IMR-90 (cell line): ENCODE measurements around the gene ILF3. TPM values are rescaled to one million over a fixed set of nuclear protein-coding genes. Genes with fewer than 3 reads are reported as not detected.

Experiments used
- ATAC-seq: fragments of 200-7000 bp; cut with Tn5 transposase; 2 replicates; pipeline ENCODE4 v1.9.1; 2020; ENCODE audit warnings: low read depth, mild to moderate bottlenecking, moderate library complexity
- BruUV-seq: library from RNA; stranded (reverse); fragments of 400-500 nt; replicated peaks from 2 replicates; lab custom pipeline; 2021; lab: Mats Ljungman, UMichigan
- CTCF ChIA-PET: fragments of 300-600 bp; formaldehyde crosslinking; extraction: SDS; loops from one replicate; lab custom pipeline; 2021; ENCODE audit warnings: antibody characterized with exemption; lab: Yijun Ruan, JAX
- POLR2A ChIA-PET: fragments of 300-600 bp; sonication (Branson Sonifier 250); formaldehyde crosslinking; loops from one replicate; lab custom pipeline; 2022; ENCODE audit warnings: antibody characterized with exemption; ENCODE audit not compliant: unreplicated experiment; lab: Charles Lee
- DNase-seq: peaks from one replicate; pipeline ENCODE4 v3.0.0; 2013
- H2AFZ ChIP-seq: replicated peaks from 2 replicates; pipeline ENCODE3; 2013; ENCODE audit warnings: low read length, mild to moderate bottlenecking; ENCODE audit not compliant: poor library complexity
- H2AK5ac ChIP-seq: 2 replicates; pipeline ENCODE4 v1.6.1; 2013; ENCODE audit warnings: low read depth, low read length, inconsistent platforms
- H2AK9ac ChIP-seq: replicated peaks from 2 replicates; pipeline ENCODE3; 2013; ENCODE audit warnings: mild to moderate bottlenecking, low read depth, low read length, moderate library complexity; ENCODE audit not compliant: poor library complexity
- H2BK120ac ChIP-seq: 2 replicates; pipeline ENCODE4 v1.6.1; 2013; ENCODE audit warnings: low read depth, low read length, inconsistent platforms
- H2BK15ac ChIP-seq: 3 replicates; pipeline ENCODE4 v1.6.1; 2013; ENCODE audit warnings: low read depth, low read length, inconsistent platforms
- H2BK20ac ChIP-seq: 2 replicates; pipeline ENCODE4 v1.6.1; 2013; ENCODE audit warnings: low read depth, mild to moderate bottlenecking, inconsistent platforms, low read length, moderate library complexity
- H2BK5ac ChIP-seq: 2 replicates; pipeline ENCODE4 v1.6.1; 2013; ENCODE audit warnings: mild to moderate bottlenecking, low read depth, low read length, inconsistent platforms; ENCODE audit not compliant: poor library complexity, severe bottlenecking
- H3K14ac ChIP-seq: replicated peaks from 2 replicates; pipeline ENCODE4 v1.6.1; 2013; ENCODE audit warnings: low read depth, low read length, inconsistent platforms
- H3K18ac ChIP-seq: 2 replicates; pipeline ENCODE4 v1.6.1; 2013; ENCODE audit warnings: low read depth, low read length, control low read depth
- H3K23ac ChIP-seq: 2 replicates; pipeline ENCODE4 v1.6.1; 2013; ENCODE audit warnings: low read depth, low read length, inconsistent platforms
- H3K27ac ChIP-seq: 2 replicates; pipeline ENCODE4 v1.5.1; 2013; ENCODE audit warnings: mild to moderate bottlenecking, control low read depth, low read length; ENCODE audit not compliant: insufficient read depth
- H3K27me3 ChIP-seq: 2 replicates; pipeline ENCODE4 v1.6.1; 2013; ENCODE audit warnings: low read length; ENCODE audit not compliant: control insufficient read depth, insufficient read depth
- H3K36me3 ChIP-seq: 2 replicates; pipeline ENCODE4 v1.6.1; 2013; ENCODE audit warnings: low read length, mixed read lengths; ENCODE audit not compliant: control insufficient read depth, insufficient read depth
- H3K4ac ChIP-seq: 2 replicates; pipeline ENCODE4 v1.6.1; 2013; ENCODE audit warnings: low read depth, low read length, inconsistent platforms
- H3K4me1 ChIP-seq: 2 replicates; pipeline ENCODE4 v1.6.1; 2013; ENCODE audit warnings: low read length, mixed read lengths; ENCODE audit not compliant: control insufficient read depth, insufficient read depth
- H3K4me2 ChIP-seq: 2 replicates; pipeline ENCODE4 v1.6.1; 2013; ENCODE audit warnings: low read depth, mild to moderate bottlenecking, control low read depth, low read length, moderate library complexity
- H3K4me3 ChIP-seq: 2 replicates; pipeline ENCODE4 v1.5.1; 2013; ENCODE audit warnings: low read depth, mild to moderate bottlenecking, control low read depth, low read length, moderate library complexity; ENCODE audit not compliant: insufficient read depth
- H3K56ac ChIP-seq: 2 replicates; pipeline ENCODE4 v1.6.1; 2013; ENCODE audit warnings: low read length, inconsistent platforms; ENCODE audit not compliant: insufficient read depth; ENCODE audit errors: extremely low read depth
- H3K79me1 ChIP-seq, 2 experiments: 2 replicates each; pipeline ENCODE4 v1.6.1; 2013; ENCODE audit warnings: low read length in 2 of 2, inconsistent platforms in 1 of 2, low read depth in 1 of 2
- H3K9ac ChIP-seq: 2 replicates; pipeline ENCODE4 v1.6.1; 2013; ENCODE audit warnings: low read depth, low read length, control low read depth
- H3K9me1 ChIP-seq: 2 replicates; pipeline ENCODE4 v1.6.1; 2013; ENCODE audit warnings: low read length, inconsistent platforms; ENCODE audit not compliant: insufficient read depth
- H3K9me3 ChIP-seq: 2 replicates; pipeline ENCODE4 v1.6.1; 2013; ENCODE audit warnings: low read length; ENCODE audit not compliant: control insufficient read depth, insufficient read depth
- H4K20me1 ChIP-seq: 2 replicates; pipeline ENCODE4 v1.6.1; 2013; ENCODE audit warnings: low read length, inconsistent platforms; ENCODE audit not compliant: insufficient read depth
- H4K5ac ChIP-seq: 2 replicates; pipeline ENCODE4 v1.6.1; 2013; ENCODE audit warnings: mild to moderate bottlenecking, low read depth, low read length, control low read depth
- H4K8ac ChIP-seq, 2 experiments: 2 replicates each; pipeline ENCODE4 v1.6.1; 2013; ENCODE audit warnings: low read depth in 2 of 2, low read length in 2 of 2, control low read depth in 1 of 2, inconsistent platforms in 1 of 2
- H4K91ac ChIP-seq: 2 replicates; pipeline ENCODE4 v1.6.1; 2013; ENCODE audit warnings: low read depth, low read length, inconsistent platforms; ENCODE audit not compliant: insufficient read depth
- MXI1 ChIP-seq: IDR thresholded peaks from 2 replicates; pipeline ENCODE4 v1.6.1; 2012; ENCODE audit warnings: low read depth, mild to moderate bottlenecking, low read length, moderate library complexity, borderline replicate concordance
- NFE2L2 ChIP-seq: fragments of 150-350 bp; IDR thresholded peaks from 2 replicates; pipeline ENCODE4 v1.6.1; 2016; ENCODE audit warnings: low read depth, mild to moderate bottlenecking, low read length
- POLR2A ChIP-seq: IDR thresholded peaks from 2 replicates; pipeline ENCODE4 v1.6.1; 2012; ENCODE audit warnings: mild to moderate bottlenecking, low read depth, low read length
- RAD21 ChIP-seq: IDR thresholded peaks from 2 replicates; pipeline ENCODE4 v1.6.1; 2012; ENCODE audit warnings: low read length, improper control_type of control experiment
- RFX5 ChIP-seq: IDR thresholded peaks from 2 replicates; pipeline ENCODE4 v1.8.0; 2012; ENCODE audit warnings: low read depth, mild to moderate bottlenecking, low read length, moderate library complexity
- SMC3 ChIP-seq: fragments of 150-350 bp; IDR thresholded peaks from 2 replicates; pipeline ENCODE4 v1.6.1; 2016; ENCODE audit warnings: low read depth, mild to moderate bottlenecking, antibody characterized with exemption, low read length, moderate library complexity
- WGBS, 2 experiments: methylation state at CpG; one replicate each; pipeline versions ENCODE4 v1.1.5 to v1.1.7; 2013; ENCODE audit warnings: missing lambda C conversion rate in 2 of 2; ENCODE audit not compliant: insufficient read length in 1 of 2; ENCODE audit errors: extremely low coverage in 2 of 2; 5-methylcytosine and 5-hydroxymethylcytosine counted together
- dilution Hi-C: fragments of 300-500 bp; cut with HindIII; formaldehyde crosslinking; loops from one replicate; pipeline ENCODE4 v1.14.3; 2018; ENCODE audit warnings: low sequenced_read_pairs; ENCODE audit not compliant: unreplicated experiment
- in situ Hi-C: fragments of 300-500 bp; cut with MboI; formaldehyde crosslinking; loops from 3 replicates; pipeline ENCODE4 v1.14.3; 2019; ENCODE audit warnings: low sequenced_read_pairs, inconsistent platforms, mixed read lengths
- intact Hi-C: fragments of 100-400 bp; cut with micrococcal nuclease; formaldehyde crosslinking; loops from 2 replicates; pipeline ENCODE4 v1.10.0; 2022
- polyA plus RNA-seq, 3 experiments: library from polyadenylated mRNA; depleted of rRNA; stranded (reverse); fragments of >200 nt; gene quantifications; 2 replicates each; pipeline ENCODE4 v1.2.3, GENCODE V29; 2012; ENCODE audit warnings: low replicate concordance in 1 of 3
- total RNA-seq: library from RNA; depleted of rRNA; stranded (reverse); fragments of >200 nt; gene quantifications from 2 replicates; pipeline ENCODE4 v1.2.3, GENCODE V29; 2012

ILF3 gene
- total and polyA plus RNA-seq, 2 of the 4 experiments (the other 2 are of a cell fraction), result 120 to 166 TPM

- ATAC-seq (no peak), DNase-seq (no peak)
Measured at GRCh38 chr19:10679743-10680142, 25.6 kb downstream of the ILF3 start.

More at GRCh38 chr19:10679743-10680142, 25.6 kb downstream of the ILF3 start:
- Histone ChIP-seq H3K14ac (no peak overlapping the region), H4K8ac (no peak overlapping the region), H2AK5ac (no peak overlapping the region), H4K20me1 (peaks cover 78% of the 10 kb centered on the region), H4K5ac (no peak overlapping the region), H2BK120ac (no peak overlapping the region), H3K4me1 (no peaks in the 10 kb centered on the region), H3K4me2 (no peak overlapping the region), H3K56ac (no peak overlapping the region), H3K23ac (no peak overlapping the region), H3K79me1 (peaks cover 58 to 73% of the 10 kb centered on the region in 2 experiments), H3K4ac (no peak overlapping the region), H3K27me3 (no peaks in the 10 kb centered on the region), H3K9me3 (no peaks in the 10 kb centered on the region), H2BK15ac (no peak overlapping the region), H2AK9ac (no peak overlapping the region), H3K9me1 (no peaks in the 10 kb centered on the region), H3K36me3 (peaks cover 84% of the 10 kb centered on the region), H3K27ac (no peak overlapping the region), H2BK20ac (no peak overlapping the region), H4K91ac (no peak overlapping the region), H3K9ac (no peak overlapping the region), H2BK5ac (no peak overlapping the region), H3K18ac (no peak overlapping the region), H2AFZ (no peak overlapping the region), H3K4me3 (no peak overlapping the region)
- 95% methylated on average over 12 of the region's 18 CpGs; no CpG with 5 or more reads in 1 of the 2 experiments for WGBS, 2 experiments
- in situ Hi-C loops, result no loop called here
- TF ChIP-seq MXI1, result no peak
- TF ChIP-seq RFX5, result no peak
- TF ChIP-seq SMC3, result no peak
- TF ChIP-seq NFE2L2, result no peak
- TF ChIP-seq POLR2A, result no peak
- TF ChIP-seq RAD21, result no peak
- POLR2A ChIA-PET, result no interaction called here
- no TSS peak for BruUV-seq
- intact Hi-C loops, result no loop called here
- CTCF ChIA-PET, result no interaction called here
- dilution Hi-C loops, result no loop called here
